GM21619 (cell line): ENCODE data around the gene OXSR1.

ENCODE experiments used
- ATAC-seq: cut with Tn5 transposase; IDR thresholded peaks from one replicate; pipeline ENCODE4 v1.9.1; 2021; ENCODE audit not compliant: unreplicated experiment

OXSR1 gene

GRCh38 chr3:38164952-38165721 is at the start of gene OXSR1:
OXSR1 (plus strand) TSS chr3:38165537; CDS start chr3:38165877, 340 bp downstream.
- ATAC-seq = peak; percentile 91

- ATAC-seq = no peak
Measured at GRCh38 chr3:38115645-38116427, 49.5 kb upstream of the OXSR1 start.

- no peak for ATAC-seq
Measured at GRCh38 chr3:38116471-38117162, 48.7 kb upstream of the OXSR1 start.

GRCh38 chr3:38117163-38117716 is 48.1 kb upstream of the OXSR1 start:
- ATAC-seq = no peak

- ATAC-seq = peak; percentile 43
Measured at GRCh38 chr3:38117748-38118420, 47.5 kb upstream of the OXSR1 start.

- no peak for ATAC-seq
Measured at GRCh38 chr3:38118421-38119247, 46.7 kb upstream of the OXSR1 start.

- ATAC-seq = no peak
Measured at GRCh38 chr3:38119248-38119544, 46.1 kb upstream of the OXSR1 start.

- ATAC-seq = no peak
Measured at GRCh38 chr3:38119821-38120692, 45.3 kb upstream of the OXSR1 start.

GRCh38 chr3:38120693-38121450 is 44.5 kb upstream of the OXSR1 start:
- ATAC-seq = no peak

GRCh38 chr3:38121451-38121831 is 43.9 kb upstream of the OXSR1 start:
- no peak for ATAC-seq

- ATAC-seq = no peak
Measured at GRCh38 chr3:38121832-38122461, 43.4 kb upstream of the OXSR1 start.

GRCh38 chr3:38122712-38123290 is 42.5 kb upstream of the OXSR1 start:
- ATAC-seq = no peak

- ATAC-seq = no peak
Measured at GRCh38 chr3:38124324-38125122, 40.8 kb upstream of the OXSR1 start.

- no peak for ATAC-seq
Measured at GRCh38 chr3:38125305-38126120, 39.8 kb upstream of the OXSR1 start.

GRCh38 chr3:38126121-38126892 is 39.0 kb upstream of the OXSR1 start:
- ATAC-seq = no peak
